Limb (tissue), 2 donors: ENCODE results near the gene SPON1.
"Not testable (repeated sequence)": the region's sequence is repeated elsewhere in the genome, so short reads cannot be mapped to it uniquely, and the experiment has no call there.

Experiments
- DNase-seq, 2 donors: peaks; one replicate each; pipeline ENCODE4 v3.0.0-alpha.2; 2016; ENCODE audit errors: extremely low spot score in 2 of 2

SPON1 gene

GRCh38 chr11:14267861-14268635 is 305.5 kb downstream of the SPON1 start:
- no peak for DNase-seq

- no peak for DNase-seq
These were observed 307.4 kb downstream of the SPON1 start for GRCh38 chr11:14269692-14270573.

GRCh38 chr11:14270690-14271542 is 308.4 kb downstream of the SPON1 start:
- DNase-seq = no peak

GRCh38 chr11:14273895-14274294 is 311.4 kb downstream of the SPON1 start:
- no peak for DNase-seq

GRCh38 chr11:14275076-14275475 is 312.6 kb downstream of the SPON1 start:
- DNase-seq = peak in 1 of 2 donors; percentile 8

GRCh38 chr11:14278869-14279268 is 316.3 kb downstream of the SPON1 start:
- DNase-seq = not testable (repeated sequence)

DNA sequence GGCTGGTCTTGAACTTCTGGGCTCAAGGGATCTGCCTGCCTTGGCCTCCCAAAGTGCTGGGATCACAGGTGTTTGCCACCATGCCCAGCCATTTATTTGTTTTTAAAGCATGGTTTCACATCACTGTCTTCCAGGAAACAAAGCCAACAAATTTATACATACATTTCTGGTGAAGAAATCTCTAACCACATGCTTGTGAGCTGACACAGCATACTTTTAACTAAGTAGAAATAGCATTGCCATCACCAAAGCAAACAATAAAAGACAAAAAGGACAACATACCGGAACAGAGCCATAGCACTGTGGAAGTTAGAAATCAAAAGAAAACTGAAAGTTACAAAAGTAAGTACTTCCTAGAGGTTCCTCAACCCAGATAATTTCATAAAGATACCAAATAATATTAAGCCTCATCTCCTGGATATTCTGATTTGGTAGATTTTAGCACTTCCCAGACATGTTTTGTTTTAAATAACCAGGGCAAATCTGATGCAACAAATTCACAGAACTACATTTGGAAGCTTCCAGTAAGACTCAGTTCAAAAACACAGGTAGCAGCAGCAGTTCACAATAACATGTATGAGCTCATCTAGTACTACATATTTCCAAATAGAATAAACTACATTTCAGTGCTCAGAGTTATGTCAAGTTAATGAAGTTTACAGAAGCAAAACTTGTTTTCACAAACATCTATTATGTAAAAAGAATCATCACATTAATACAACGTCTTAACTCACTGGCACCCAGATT is 325.8 kb downstream of the SPON1 start:
- DNase-seq = no peak

- no peak for DNase-seq
These were observed 327.9 kb downstream of the SPON1 start for GRCh38 chr11:14290422-14290821.

GRCh38 chr11:14299921-14300320 is 337.4 kb downstream of the SPON1 start:
- no peak for DNase-seq

DNA sequence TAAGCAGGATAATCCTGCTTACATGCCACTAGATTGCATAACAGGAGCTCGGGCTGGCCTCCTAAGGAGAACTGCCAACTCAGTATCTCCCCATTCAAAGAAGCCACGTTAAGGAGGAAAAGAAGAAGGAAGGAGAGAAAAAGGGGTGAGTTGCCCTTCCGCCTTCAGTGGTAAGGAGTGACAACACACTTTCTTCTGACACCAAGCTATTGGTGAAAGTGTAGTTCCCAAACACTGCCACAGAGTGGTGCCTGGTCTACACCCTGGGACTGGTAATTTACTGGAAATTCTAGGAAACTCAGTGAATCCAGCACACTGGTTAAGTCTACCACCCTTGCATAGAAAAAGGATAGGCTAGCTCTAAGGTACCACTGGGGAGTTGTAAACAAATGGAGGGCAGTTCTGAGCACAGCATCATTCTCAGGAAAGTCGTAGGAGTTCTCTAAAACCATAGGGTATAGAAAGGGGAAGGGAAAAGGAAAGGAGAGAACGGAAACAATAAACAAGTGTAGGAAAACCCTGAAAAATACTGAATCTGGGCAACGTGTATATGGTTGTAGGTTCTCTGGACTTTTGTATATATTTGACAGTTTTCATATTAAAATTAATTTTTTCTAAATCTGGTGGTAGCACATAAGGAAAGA is 338.3 kb downstream of the SPON1 start:
- peak; percentile 61 to 63 for DNase-seq

GRCh38 chr11:14304601-14305000 is 342.1 kb downstream of the SPON1 start:
- peak in 1 of 2 donors; percentile 77 for DNase-seq

DNA sequence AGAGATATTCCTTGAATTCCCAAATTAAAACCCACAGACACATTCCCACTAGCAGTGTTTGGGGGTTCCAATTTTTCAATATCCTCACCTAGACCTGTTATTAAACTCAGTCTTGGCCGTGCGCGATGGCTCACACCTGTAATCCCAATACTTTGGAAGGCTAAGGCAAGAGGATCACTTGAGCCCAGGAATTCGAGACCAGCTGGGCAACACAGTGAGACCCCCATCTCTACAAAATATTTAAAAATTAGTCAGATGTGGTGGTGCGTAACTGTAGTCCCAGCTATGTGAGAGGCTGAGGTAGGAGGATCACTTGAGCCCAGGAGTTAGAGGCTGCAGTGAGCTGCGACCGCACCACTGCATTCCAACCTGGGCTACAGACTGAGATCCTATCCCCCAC is 343.1 kb downstream of the SPON1 start:
- no peak for DNase-seq

GRCh38 chr11:14306481-14306880 is 344.0 kb downstream of the SPON1 start:
- DNase-seq = no peak

- peak in 1 of 2 donors; percentile 55 for DNase-seq
These were observed 345.8 kb downstream of the SPON1 start for GRCh38 chr11:14308114-14308896.

GRCh38 chr11:14308897-14309387 is 346.4 kb downstream of the SPON1 start:
- no peak for DNase-seq

DNA sequence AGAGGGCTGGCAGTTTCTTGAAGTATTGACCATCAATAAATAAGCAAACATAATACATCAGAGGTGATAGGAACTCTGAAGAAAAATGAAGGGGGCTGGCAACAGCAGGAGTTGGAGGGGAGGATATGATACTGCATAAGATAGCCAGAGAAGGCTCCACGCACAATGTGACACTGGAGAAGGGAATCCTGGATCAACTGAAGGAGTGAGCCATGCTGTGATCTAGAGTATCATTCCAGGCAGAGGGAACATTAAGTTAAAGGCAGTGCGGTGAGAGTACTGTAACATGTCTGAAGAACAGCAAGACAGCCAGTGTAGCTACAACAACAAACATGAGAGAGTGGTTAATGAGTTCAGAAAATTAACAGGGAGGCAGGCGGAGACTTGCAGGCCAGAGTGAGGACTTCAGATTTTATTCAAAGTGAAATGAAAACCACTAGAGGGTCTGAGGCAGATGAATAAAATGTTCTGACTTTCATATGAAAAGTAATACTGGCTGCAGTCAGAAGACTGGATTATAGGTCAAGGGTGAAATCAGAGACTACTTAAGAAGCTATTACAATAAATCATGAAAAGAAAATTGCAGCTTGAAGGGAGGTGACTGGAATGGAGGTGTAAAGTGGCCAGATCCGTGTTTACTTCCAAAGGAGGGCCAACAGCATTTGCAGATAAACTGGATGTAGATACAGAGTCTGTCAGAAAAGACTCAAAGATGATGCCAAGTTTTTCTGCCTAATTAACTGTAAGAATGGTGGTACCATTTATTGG is 347.1 kb downstream of the SPON1 start:
- DNase-seq = no peak

DNA sequence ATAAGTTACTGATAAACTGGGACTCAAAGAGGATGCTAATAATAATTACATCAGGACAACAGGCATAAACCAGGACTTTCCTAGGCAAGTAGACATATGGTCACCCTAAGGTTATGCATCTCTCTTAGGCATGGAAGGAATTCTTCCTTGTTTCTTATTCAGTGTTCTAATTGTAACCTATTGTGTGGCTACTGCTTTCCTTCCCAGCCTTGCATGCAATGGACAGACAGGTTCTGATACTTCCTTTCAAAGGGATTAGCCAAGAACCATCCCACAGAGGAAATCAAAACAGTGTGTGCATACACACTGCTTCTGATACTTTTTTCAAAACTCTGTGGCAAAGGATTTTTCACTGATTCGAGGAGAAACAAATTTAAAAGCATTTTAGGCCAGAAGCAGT is 348.2 kb downstream of the SPON1 start:
- DNase-seq = no peak

GRCh38 chr11:14312736-14313438 is 350.4 kb downstream of the SPON1 start:
- no peak for DNase-seq
